ENCODE results near the gene SCARF2.

DNA sequence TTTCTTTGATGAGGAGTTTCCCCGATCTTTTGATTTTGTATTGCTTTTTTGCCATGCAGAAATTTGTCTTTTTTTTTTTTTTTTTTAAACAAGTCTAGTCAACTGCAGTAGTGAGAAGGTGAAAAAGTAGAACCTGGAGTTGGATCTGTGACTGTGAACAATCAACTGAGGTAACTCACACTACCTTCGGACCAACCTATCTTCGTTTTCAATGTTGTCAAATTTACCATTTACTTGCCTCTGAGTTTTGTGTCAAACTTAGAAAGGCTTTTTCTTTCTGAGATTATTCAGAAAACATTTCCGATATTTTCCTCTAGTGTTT, 37.5 kb upstream of the SCARF2 start:
- TF ChIP-seq, protein P1, sequence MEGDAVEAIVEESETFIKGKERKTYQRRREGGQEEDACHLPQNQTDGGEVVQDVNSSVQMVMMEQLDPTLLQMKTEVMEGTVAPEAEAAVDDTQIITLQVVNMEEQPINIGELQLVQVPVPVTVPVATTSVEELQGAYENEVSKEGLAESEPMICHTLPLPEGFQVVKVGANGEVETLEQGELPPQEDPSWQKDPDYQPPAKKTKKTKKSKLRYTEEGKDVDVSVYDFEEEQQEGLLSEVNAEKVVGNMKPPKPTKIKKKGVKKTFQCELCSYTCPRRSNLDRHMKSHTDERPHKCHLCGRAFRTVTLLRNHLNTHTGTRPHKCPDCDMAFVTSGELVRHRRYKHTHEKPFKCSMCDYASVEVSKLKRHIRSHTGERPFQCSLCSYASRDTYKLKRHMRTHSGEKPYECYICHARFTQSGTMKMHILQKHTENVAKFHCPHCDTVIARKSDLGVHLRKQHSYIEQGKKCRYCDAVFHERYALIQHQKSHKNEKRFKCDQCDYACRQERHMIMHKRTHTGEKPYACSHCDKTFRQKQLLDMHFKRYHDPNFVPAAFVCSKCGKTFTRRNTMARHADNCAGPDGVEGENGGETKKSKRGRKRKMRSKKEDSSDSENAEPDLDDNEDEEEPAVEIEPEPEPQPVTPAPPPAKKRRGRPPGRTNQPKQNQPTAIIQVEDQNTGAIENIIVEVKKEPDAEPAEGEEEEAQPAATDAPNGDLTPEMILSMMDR (conservative IDR thresholded peaks at IDR 0.05): no peak
- no peak for TF ChIP-seq ZFX (IDR thresholded peaks at IDR 0.05)

Measured in C4-2B (cell line).